Glutamatergic neuron (in vitro differentiated cells): ENCODE data around the gene C2. TPM values are rescaled to one million over a fixed set of nuclear protein-coding genes. Genes with fewer than 3 reads are reported as not detected.

Experiments used
- DNase-seq: peaks from one replicate; pipeline ENCODE4 v3.0.0; 2022
- H3K27ac Mint-ChIP-seq: one replicate; pipeline ENCODE4 v1.8.0; 2020; ENCODE audit warnings: mild to moderate bottlenecking, mixed read lengths, inconsistent platforms; ENCODE audit not compliant: unreplicated experiment
- H3K27me3 Mint-ChIP-seq: one replicate; pipeline ENCODE4 v1.8.0; 2020; ENCODE audit warnings: mild to moderate bottlenecking, moderate library complexity, mixed read lengths, inconsistent platforms; ENCODE audit not compliant: unreplicated experiment
- H3K36me3 Mint-ChIP-seq: one replicate; pipeline ENCODE4 v1.8.0; 2020; ENCODE audit warnings: mild to moderate bottlenecking, mixed read lengths, inconsistent platforms; ENCODE audit not compliant: unreplicated experiment
- H3K4me1 Mint-ChIP-seq: one replicate; pipeline ENCODE4 v1.8.0; 2020; ENCODE audit warnings: mild to moderate bottlenecking, low read depth, mixed read lengths, inconsistent platforms; ENCODE audit not compliant: unreplicated experiment
- H3K4me3 Mint-ChIP-seq: one replicate; pipeline ENCODE4 v1.8.0; 2020; ENCODE audit warnings: mild to moderate bottlenecking, mixed read lengths, inconsistent platforms; ENCODE audit not compliant: unreplicated experiment
- H3K9me3 Mint-ChIP-seq: one replicate; pipeline ENCODE4 v1.8.0; 2020; ENCODE audit warnings: mild to moderate bottlenecking, moderate library complexity, mixed read lengths, inconsistent platforms; ENCODE audit not compliant: unreplicated experiment
- CTCF ChIP-seq: fragments of 200-600 bp; sonication (generic); IDR thresholded peaks from one replicate; pipeline ENCODE4 v1.5.0; 2021; ENCODE audit not compliant: partially characterized antibody, unreplicated experiment
- total RNA-seq: library from RNA; stranded (reverse); fragmentation: NEBNext Ultra II Directional; extraction: Animal tissue kit (Norgen Biotek cat#: 25700); gene quantifications from one replicate; pipeline ENCODE4 v1.2.1, GENCODE V29; 2021; ENCODE audit not compliant: unreplicated experiment

Gene C2
- total RNA-seq, 1 donor from 2014 or later, result not detected

- Mint-ChIP-seq H3K36me3 (peaks cover 10% of the 10 kb centered on the region), H3K4me3 (no peak overlapping the region), H3K9me3 (peaks cover 8% of the 10 kb centered on the region), H3K4me1 (peaks cover 7% of the 10 kb centered on the region), H3K27me3 (peaks cover 9% of the 10 kb centered on the region), H3K27ac (no peak overlapping the region)
- TF ChIP-seq CTCF, result no peak
- DNase-seq, result no peak
These were observed 42.9 kb upstream of the C2 start for GRCh38 chr6:31884528-31885035.

- Mint-ChIP-seq H3K4me3 (no peak overlapping the region), H3K4me1 (peaks cover 7% of the 10 kb centered on the region), H3K9me3 (peaks cover 6% of the 10 kb centered on the region), H3K27me3 (peaks cover 8% of the 10 kb centered on the region), H3K27ac (no peak overlapping the region), H3K36me3 (peaks cover 5% of the 10 kb centered on the region)
- no peak for DNase-seq
- TF ChIP-seq CTCF, result no peak
These were observed 41.0 kb upstream of the C2 start for GRCh38 chr6:31886541-31886991.

- no peak for DNase-seq
- TF ChIP-seq CTCF, result no peak
- Mint-ChIP-seq H3K36me3 (peaks cover 5% of the 10 kb centered on the region), H3K4me3 (no peak overlapping the region), H3K27ac (no peak overlapping the region), H3K27me3 (peaks cover 5% of the 10 kb centered on the region), H3K4me1 (peaks cover 3% of the 10 kb centered on the region), H3K9me3 (peaks cover 2% of the 10 kb centered on the region)
These were observed 40.1 kb upstream of the C2 start for GRCh38 chr6:31887173-31888007.

- H3K27ac Mint-ChIP-seq, result no peak overlapping the region
- H3K36me3 Mint-ChIP-seq, result peaks cover 5% of the 10 kb centered on the region
- peak; percentile 75 for TF ChIP-seq CTCF
These were observed 39.0 kb upstream of the C2 start for GRCh38 chr6:31888276-31889258.

More at GRCh38 chr6:31888276-31889258, 39.0 kb upstream of the C2 start:
- H3K4me3 Mint-ChIP-seq, result no peak overlapping the region
- peak; percentile 75 for DNase-seq
- no peaks in the 10 kb centered on the region for H3K4me1 Mint-ChIP-seq
- H3K9me3 Mint-ChIP-seq, result peaks cover 1% of the 10 kb centered on the region
- H3K27me3 Mint-ChIP-seq, result no peaks in the 10 kb centered on the region
